Activated CD8-positive, alpha-beta memory T cell treated with anti-CD3 and anti-CD28 coated beads, Interleukin-2, amount 50 U/mL, for 48 hours (primary cell): Measurements from ENCODE around the gene TRNP1.

ENCODE experiments used
- DNase-seq: peaks from one replicate; pipeline ENCODE4 v3.0.0-alpha.2; 2020

TRNP1 gene

DNA sequence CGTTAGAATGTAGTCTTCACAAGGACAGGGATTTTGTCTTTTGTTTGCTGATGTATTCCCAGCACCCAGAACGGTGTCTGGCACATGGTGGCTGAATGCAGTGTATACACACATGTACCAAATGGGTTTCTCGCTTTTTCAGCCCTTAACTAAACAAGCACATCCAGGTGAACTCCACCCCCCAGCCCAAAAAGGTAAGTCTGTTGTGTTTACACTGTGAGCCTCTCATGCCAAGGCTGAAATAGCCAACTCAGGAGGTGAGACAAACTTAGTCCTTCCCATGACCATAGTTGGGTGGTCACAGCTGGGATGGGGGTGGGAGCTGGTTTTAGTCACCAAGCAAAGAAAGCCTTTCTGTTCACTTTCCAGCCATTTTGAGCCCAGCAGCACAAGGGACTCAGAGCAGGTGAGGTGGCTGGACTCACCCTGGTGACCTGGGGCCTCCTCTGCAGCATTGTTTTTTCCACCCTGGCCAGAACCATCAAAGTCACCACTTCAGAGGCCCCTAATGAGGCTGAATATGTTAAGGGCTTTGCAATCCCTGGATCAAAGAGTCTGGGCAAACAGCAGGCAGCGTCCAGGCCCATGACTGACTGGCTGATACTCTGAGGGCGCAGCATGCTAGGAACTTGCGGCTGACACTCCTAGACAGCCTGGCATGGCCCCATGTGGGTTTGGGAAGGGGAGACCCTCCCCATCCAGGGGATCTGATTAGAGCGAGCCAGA lies 10.4 kb downstream of the TRNP1 start:
- DNase-seq = no peak

DNA sequence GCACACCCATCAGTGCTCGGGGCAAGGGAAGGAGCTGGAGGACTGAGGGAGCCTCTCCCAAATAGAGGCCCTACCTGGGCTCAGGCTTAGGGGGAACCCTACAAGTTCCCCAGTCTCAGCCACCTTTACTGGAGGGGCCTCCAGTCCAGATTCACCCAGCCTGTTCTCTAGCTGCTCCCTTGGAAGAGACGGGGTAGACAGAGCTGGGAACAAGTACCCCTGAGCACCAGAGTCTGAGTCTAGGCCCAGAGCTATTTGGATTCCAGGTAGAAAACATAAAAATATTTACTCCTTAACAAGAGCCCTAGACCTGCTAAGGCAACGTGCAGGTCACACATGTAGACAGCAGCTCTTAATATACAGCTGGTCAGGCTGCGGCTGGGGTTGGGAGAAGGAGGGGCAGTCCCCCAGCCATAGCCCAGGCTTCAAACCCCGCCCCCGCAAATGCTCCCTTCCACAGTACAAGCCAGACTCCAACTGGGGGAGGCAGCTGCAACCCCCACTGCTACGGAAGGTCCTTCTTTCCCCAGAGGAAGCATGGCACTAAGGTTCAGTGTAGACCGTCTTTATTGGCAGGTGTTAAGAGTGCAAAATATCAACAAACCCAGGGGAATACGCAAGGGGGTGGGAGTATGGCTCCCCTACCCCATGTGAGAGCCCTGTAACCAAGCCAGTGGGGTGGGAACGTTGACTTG lies 11.1 kb downstream of the TRNP1 start:
- DNase-seq = no peak

DNA sequence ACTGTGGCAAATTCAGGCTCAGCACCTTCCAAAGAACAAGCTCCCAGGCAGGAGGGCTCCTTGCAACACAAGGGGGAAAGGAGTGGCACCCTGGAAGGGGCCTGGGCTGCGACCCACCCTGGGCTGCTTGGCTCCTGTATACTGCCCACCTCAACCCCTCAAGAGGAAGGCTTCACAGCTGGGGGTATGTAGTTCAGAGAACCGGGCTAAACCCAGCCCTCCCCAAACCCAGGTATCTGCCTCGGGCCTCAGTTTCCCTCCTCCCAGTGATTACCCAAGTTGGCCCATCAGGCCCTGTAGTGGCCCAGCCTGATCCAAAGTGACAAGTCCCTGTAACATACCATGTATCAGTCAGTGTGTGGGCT lies 11.7 kb downstream of the TRNP1 start:
- no peak for DNase-seq

DNA sequence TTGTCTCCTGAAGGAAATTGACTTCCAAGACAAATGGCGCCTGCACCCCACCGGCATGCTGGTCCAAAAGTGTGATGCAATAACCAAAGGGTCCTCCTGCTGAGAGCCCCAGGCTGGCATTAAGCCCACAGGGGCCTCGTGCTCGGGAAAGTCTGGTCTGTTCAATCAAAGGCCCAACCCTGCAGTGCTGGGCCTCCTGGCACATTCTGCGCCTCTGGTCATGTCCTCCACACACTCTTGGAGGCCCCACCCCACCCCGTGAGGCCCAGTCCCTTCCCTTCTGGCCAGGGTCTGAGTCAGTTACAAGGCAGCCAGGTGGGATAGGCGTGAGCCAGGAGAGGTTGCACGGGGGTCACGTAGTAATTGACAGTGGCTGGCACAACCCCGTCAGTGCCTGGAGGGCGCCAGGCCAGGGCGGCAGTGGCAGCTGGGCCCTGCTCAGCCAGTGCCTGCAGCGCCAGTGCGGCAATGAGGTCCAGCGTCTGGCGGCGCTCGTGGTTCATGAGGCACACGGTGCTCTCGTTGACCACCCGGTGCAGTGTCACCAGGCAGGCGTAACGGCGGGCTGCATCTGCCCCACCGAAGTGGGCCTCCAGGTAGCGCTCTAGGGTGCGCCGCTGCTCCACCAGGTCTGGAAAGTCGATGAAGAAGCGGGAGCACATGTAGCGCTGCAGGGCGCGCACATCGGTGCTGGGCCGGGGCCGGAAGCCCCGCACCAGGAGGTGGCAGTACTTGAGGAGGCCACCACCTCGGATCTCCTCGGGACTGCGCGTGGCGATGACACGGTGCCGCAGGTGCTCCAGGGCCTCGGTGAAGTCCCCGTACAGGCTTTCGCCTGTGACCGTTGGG lies 12.4 kb downstream of the TRNP1 start:
- DNase-seq = no peak

DNA sequence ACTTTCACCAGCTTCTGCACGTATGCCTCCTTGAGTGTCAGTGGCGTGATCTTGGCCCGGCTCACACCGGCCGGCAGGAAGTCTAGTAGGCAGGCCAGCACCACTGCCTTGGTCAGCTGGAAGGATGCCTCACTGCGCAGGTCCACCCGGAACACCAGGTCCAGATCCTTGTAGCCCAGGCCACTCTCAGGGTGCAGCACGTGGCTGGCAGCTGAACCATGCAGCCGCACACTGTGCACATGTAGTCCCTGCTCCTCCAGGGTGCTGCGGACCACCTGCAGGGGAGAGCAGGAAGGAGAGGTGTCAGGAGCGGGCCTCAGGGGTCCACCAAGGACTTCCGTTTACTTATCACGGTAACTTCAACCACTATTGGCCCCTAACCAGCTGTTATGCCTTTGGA lies 13.2 kb downstream of the TRNP1 start:
- DNase-seq = no peak

DNA sequence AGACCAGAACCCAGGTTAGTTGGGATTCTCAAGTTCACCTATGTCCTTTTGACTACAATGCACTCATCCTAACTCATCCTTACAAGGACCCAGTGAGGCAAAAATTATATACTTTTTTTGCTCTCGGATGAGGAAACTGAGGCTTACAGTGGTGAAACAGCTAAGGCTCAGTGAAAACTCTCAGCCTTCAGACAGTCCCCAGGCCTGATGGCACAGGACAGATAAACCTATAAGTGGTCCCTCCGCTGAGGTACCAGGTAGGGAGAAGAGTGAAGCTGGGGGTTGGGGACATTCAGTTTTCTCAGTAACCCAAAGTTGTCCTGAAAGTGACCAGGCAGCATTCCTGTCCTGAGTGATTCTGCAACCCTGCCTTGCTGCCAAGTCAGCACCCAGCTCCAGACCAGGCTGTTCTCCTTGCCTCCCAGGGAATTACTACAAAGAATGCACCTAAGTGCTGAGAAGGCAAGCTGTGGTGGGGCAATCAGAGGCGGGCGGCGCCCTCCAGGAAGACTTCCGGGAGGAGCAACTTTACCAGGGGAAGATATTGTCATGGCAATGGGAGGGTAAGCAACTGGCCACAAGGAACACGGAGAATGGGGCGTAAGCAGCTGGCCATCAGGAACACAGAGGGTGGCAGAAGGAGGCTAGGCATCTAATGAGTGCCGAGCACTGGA lies 14.6 kb downstream of the TRNP1 start:
- DNase-seq = no peak

DNA sequence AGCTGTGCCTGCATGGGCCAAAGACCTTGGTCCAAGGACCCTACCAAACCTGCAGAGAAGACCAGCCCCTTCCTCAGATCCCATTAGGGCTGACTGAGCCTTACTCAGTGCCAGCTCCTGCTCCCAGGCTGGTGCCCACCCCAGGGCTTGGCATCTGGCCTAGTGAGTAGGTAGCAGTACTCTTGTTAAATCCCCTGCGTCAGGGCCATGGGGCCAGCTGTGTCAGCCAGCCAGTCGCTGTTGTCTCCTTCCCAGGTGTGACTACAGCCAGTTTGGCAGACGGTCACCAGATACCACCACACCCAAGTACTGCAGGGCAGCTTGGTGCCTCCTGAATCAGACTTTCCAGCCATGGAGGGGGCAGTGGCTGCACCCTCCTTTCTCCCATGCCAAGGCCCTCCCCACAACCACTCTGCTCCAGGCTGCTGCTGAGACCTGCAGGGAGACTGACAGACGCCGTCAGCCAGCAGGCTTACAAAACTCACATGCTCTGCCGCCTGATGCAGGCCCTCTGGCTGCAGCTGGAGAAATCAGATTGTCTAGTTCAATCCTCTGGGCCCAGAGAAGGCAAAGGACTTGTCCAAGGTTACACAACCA lies 16.2 kb downstream of the TRNP1 start:
- DNase-seq = no peak

DNA sequence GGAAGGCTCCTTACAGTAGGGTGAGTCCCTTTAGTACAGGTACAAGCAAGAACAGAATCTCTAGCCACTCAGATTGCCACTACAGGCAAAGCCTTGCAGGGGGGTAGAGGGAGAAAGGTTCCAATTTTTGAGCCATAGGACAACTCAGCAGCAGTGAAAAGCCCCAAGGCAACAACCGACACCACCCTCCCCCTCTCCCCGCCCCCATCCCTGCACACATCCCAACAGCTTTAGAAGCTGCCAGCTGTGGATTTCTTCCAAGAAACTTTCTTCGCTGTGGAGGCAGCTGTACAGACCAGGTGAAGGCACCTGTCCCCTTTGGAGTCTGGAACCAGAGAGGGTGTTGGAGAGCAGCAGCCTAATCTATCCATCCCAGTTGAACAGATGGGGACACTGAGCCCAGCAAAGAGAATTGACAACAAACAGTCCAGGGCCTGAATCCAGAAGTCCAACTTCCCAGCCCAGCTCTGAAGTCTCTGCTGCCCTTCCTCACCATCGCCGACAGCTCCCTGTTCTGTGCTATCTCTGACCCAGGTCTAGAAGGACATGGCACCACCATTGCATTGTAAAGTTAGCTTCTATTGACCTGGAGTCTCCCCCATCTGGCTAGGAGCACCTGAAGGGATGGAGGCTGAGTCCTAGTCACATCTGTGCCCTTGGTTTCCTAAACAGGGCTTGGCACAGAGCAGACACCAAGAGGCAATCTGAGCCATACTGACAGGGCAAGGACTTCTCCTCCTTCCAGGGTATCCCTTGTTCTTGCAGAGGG lies 16.9 kb downstream of the TRNP1 start:
- no peak for DNase-seq

DNA sequence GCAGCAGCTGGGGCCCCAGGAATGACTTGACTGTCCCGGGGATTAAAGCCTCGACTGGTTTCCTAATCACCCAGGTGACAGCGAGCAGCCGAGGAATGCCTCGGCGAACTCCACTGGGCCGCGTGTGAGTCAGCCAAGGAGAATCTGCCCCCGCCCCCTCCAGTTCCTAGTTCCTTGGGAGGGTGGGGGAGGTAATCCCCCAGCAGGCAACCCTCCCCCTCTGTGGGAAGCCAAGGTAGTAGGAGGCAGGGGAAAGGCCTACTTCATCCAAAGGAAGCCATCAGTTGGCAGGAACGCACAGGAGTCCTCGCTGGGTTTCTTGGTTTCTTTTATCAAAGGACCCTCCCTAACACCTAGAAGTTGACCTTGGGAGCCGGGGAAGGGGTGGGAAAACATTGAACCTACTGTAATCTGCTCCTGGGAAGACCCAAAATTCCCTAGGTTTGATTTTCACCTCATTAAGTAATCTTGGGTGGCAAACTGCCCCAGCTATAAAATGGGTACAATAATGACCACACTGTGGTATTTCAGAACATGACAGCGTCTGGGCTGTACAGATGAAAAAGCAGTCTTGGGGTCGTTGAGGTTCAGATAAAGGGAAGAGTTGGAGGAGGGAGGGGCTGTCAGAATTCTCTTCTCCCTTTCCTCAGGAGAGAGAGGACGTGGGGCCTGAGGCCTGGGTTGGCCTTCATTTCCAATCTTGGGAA lies 17.7 kb downstream of the TRNP1 start:
- no peak for DNase-seq

DNA sequence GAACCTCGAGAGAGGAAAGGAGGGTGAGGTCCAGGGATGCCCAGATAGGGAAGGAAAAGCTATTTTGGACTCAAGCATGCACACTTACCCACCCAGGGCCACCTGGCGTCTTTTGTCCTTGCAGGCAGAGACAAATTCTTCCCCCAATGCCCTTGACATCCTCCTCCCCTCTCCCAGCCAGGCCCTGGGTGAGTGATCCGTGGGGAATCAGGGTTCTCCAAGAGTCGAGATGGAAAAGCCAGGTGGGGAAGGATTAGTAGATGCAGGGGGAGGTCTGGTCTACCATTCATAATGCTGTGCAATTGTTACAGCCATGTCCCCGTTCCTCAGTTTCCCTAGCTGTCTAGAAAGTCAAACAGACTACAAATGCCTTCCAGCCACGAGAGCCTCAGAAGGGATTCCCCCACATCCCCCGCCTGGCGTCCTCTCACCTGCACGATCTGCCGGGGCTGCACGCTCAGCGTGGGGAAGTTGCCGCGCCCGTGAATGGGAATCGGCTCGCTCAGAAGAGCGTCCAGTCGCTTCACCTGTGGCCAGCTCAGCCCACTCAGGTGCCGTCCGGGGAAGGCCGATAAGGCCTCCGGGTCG lies 18.6 kb downstream of the TRNP1 start:
- no peak for DNase-seq

DNA sequence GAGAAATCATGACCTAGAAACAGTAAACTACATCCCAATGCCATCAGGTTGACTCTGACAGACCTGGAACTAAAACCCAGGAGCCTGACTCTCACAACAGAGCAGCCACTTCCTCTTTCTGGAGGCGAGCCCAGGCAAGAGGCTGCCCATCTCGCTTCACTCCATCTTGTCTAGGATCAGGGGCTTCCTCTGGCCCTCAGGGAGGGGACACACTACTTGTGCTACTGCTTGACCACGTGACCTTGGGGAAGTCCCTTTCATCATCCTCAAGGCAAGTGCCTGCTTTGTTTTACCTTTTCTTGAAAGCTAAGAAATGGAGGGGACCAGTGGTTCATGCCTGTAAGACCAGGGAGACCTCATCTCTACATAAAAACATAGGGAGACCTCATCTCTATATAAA lies 21.8 kb downstream of the TRNP1 start:
- no peak for DNase-seq

DNA sequence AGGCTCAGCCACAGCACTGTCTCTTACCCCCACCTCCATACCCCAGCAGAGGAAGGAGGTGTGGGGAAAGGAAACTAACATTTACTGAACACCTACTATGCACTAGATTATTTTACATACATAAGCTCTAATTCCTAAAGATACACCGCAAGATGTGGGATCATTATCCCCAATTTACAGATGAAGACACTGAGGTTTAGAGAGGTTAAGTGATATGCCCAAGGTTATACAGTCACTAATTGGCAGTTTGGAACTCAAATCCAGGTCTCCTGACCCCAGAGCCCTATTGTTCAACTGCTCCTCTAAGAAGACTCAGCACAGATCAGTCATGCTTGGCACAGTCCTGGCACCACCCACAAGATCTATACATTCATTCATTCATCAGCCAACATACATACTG lies 22.9 kb downstream of the TRNP1 start:
- DNase-seq = no peak

DNA sequence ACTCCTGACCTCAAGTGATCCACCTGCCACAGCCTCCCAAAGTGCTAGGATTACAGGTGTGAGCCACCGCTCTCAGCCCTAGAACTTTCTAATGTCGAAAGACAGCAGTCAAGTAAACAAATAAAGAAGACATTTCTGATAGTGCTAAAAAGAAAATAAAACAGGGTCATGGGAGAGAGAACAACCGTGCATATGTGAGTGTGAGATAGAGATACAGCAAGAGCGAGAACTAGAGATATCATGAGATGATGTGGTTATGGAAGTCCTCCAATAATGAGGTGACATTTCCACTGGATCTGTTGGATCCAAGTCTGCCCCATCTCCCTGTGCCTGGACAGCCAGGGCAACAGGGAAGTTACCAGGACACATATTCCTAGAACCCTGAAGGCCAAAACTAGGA lies 23.7 kb downstream of the TRNP1 start:
- no peak for DNase-seq

DNA sequence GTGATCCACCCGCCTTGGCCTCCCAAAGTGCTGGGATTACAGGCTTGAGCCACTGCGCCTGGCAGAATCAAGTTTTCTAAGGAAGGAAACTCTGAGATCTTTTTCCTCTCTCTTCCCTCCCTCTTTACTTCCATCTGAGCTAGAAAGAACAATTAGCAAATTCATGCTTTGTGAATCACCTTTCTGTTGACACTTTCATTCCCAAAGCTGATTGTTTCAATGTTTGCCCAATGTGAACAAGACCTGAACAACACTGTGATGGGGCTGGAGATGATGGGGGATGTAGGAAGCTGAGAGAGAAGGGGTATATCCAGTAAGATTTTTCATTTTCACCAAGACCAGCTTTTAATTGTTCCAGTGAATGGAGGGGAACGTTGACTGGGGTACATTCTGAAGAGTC lies 24.8 kb downstream of the TRNP1 start:
- DNase-seq = no peak

DNA sequence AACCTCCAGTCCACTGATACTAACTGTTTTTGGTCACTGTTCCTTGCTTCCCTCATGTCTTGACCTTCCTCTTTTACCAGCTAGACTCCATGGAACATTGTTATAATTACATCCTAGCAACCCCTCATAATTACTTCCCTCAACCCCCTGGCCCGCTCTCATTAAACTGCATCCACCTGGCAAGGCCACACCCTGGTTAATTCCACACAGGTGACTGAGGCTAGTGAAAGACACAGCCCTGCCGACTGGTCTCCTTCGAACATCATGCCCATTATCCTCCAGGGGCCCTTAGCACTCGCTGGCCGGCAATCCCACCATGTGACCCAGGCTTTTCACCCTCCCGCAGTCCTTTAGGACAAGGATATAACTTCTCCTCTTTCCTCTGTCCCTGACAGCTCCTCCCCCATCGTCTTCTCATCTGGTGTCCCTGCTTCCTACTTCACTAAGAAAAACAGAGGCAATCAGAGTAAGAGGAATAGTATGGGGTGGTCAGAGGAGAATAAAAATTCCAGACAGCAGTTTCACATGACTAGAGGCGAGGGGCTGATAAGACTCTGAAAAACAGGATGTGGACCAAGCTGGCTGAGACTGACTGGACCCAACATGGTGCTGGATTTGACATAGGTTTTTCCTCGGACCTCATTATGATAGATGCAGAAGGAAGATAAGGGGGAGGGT lies 28.0 kb downstream of the TRNP1 start:
- no peak for DNase-seq

DNA sequence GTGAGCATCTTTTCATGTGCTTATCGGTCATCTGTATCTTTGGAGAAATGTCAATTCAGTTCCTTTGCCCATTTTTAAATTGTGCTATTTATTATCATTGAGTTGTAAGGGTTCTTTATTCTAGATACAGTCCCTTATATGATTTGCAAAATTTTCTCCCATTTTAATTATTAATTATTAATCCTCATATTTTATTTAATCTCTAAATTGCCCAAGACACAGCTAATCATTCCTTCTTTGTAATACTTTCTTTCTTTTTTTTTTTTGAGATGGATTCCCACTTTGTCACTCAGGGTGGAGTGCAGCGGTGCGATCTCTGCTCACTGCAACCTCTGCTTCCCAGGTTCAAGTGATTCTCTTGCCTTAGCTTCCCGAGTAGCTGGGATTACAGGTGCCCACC lies 32.2 kb downstream of the TRNP1 start:
- no peak for DNase-seq

DNA sequence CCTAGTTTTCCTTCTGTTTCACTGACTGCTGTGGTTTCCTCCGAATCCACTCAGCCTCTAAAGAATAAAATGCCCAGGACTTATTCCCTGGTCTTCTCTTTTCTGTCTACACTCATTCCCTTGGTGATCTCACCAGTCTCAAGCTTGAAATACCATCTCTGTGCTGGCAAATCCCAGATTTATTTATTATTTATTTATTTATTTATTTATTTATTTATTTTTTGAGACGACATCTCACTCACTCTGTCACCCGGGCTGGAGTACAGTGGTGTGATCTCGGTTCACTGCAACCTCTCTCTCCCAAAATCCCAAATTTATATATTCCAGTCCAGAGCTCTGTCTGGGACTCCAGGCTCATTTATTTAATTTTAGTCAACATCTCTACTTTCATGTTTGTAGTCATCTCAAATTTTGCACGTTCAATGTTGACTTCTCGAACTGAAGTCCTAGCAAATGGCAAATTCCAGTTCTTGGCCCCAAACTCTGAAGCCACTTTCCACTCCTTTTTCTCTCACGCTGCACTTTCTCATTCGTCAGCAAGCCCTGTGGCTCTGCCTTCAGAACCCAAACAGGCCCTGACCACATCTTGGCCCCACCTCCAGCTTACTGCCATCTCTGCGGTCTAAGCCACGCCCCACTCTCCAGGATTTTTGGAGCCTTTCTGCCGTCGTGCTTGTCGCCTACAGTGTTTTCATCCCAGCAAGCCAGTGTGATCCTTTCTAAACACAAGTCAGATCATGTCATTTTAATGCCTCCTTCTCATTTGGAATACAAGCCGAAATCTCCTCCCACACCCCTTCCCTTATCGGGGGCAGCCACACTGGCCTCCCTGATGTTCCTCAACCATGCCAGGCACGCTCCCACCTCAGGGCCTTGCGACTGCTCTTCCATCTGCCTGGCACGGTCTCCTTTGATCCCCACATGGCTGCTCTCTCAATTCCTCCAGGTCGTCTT lies 33.4 kb downstream of the TRNP1 start:
- no peak for DNase-seq

DNA sequence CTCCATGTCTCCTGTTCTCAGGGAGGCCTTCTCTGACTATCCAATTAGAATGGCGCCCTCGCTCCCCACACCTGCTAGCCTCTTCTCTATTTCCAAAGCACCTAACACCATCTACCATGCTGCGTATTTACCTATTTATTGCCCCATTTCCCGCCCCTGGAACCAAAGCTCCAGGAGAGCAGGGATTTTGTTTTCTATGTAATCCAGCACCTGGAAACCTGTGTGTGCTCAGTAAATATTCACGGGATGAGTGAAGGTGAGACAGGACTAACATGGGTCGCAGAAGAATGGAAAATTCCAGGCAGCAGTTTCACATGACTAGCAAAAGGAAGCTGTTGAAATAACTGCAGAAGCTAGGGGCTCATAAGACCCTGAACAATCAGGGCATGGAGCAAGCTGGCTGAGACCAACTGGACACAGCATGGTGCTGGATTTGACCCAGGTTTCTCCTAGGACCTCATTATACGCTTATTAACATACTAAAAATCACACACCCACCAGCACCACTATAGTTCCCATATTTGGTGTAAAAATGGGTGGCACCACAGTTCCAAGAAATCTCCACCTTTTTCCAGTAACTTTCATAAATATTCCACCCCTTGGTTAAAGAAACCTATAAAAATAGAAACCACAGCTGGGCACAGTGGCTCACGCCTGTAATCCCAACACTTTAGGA lies 34.2 kb downstream of the TRNP1 start:
- DNase-seq = no peak

DNA sequence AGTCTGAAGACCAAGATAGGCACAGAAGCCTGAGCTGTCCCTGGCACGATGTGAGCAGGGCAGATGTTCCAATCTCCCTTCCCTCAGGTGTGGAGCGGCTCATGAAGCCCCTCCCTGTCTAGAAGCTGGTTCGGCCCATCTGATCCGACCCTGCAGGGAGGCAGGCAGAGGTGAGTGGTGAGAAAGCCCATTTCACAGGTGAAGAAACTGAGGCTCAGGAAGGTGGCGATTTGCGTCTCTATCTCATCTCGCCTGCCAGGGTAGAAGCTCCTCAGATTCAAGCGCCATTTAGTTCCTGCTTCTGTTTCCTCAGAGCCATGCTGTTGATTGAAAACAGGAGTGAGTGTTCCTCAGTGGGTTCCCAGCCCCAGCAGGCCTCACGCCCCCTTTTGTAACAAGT lies 36.0 kb downstream of the TRNP1 start:
- DNase-seq = no peak
